Skeletal muscle tissue (tissue), 4 donors: ENCODE measurements around the gene CCDC28A. TPM values are rescaled to one million over a fixed set of nuclear protein-coding genes. Genes with fewer than 3 reads are reported as not detected.
A peak's percentile ranks its signal among the peaks of the same experiment; 100 is the strongest.

Experiments used
- H3K27ac ChIP-seq: one replicate; pipeline ENCODE4 v1.7.0; 2013; ENCODE audit warnings: mild to moderate bottlenecking, low read depth, low read length, inconsistent platforms
- H3K27me3 ChIP-seq, 3 donors: one replicate each; pipeline ENCODE4 v1.7.0; 2013; ENCODE audit warnings: low read length in 3 of 3; ENCODE audit not compliant: control insufficient read depth in 3 of 3, insufficient read depth in 3 of 3
- H3K36me3 ChIP-seq, 3 donors: one replicate each; pipeline ENCODE4 v1.7.0; 2013; ENCODE audit warnings: low read length in 3 of 3; ENCODE audit not compliant: control insufficient read depth in 3 of 3, insufficient read depth in 3 of 3
- H3K4me1 ChIP-seq, 3 donors: one replicate each; pipeline ENCODE4 v1.7.0; 2013; ENCODE audit warnings: low read length in 3 of 3, mild to moderate bottlenecking in 3 of 3; ENCODE audit not compliant: control insufficient read depth in 3 of 3, insufficient read depth in 3 of 3
- H3K4me3 ChIP-seq, 3 donors: one replicate each; pipeline ENCODE4 v1.7.0; 2013; ENCODE audit warnings: low read length in 3 of 3
- H3K9ac ChIP-seq, 3 donors: one replicate each; pipeline ENCODE4 v1.7.0; 2013; ENCODE audit warnings: low read length in 3 of 3, mild to moderate bottlenecking in 3 of 3, moderate library complexity in 2 of 3, low read depth in 1 of 3
- H3K9me3 ChIP-seq, 3 donors: one replicate each; pipeline ENCODE4 v1.7.0; 2013; ENCODE audit warnings: low read length in 3 of 3; ENCODE audit not compliant: control insufficient read depth in 3 of 3
- total RNA-seq: library from RNA; depleted of rRNA; stranded (reverse); fragments of >200 nt; gene quantifications from one replicate; pipeline ENCODE4 v1.2.3, GENCODE V29; 2014
- donor health status: Osteomylitis.

CCDC28A gene
- total RNA-seq, 1 donor from 2014 or later: 11.0 TPM

GRCh38 chr6:138757136-138757535 lies 16.4 kb upstream of the CCDC28A start:
- no peaks in the 10 kb centered on the region for H3K4me1 ChIP-seq
- no peaks in the 10 kb centered on the region for H3K36me3 ChIP-seq
- H3K9ac ChIP-seq: no peak overlapping the region
- no peaks in the 10 kb centered on the region for H3K27me3 ChIP-seq
- H3K27ac ChIP-seq: no peak overlapping the region
- H3K4me3 ChIP-seq: no peak overlapping the region
- no peaks in the 10 kb centered on the region for H3K9me3 ChIP-seq

- Histone ChIP-seq H3K9me3 (no peaks in the 10 kb centered on the region), H3K36me3 (no peaks in the 10 kb centered on the region), H3K4me3 (no peak overlapping the region), H3K4me1 (no peaks in the 10 kb centered on the region), H3K27me3 (no peaks in the 10 kb centered on the region), H3K9ac (no peak overlapping the region), H3K27ac (no peak overlapping the region)
These were observed 7.5 kb upstream of the CCDC28A start for GRCh38 chr6:138765896-138766655.

DNA sequence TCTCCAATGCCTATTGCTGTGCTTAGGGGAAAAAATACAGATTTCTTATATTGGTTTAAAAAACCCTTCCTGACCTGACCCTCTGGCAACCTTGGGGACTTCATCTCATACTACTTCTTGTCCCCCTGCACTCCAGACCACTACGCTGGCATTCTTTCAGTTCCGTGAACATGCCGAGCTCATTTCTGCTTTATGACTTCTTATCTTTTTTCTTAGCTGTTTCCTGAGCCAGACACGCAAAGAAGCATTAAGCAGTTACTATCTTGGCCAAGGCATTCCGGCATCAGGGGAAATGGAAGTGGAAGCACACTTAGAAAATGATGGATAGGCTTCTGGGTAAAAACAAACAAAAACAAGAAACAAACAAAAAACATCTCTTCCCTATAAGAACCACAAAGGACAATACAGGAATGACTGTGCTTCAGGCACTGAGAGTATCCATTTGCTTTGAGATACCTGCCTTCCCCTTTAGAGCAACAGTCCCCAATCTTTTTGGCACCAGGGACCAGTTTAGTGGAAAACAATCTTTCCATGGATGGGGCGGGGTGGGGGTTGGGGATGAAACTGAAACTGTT lies 4.4 kb upstream of the CCDC28A start:
- H3K4me3 ChIP-seq: no peak overlapping the region
- no peaks in the 10 kb centered on the region for H3K9me3 ChIP-seq
- H3K27ac ChIP-seq: no peak overlapping the region
- peaks cover 1 to 8% (median 7%) of the 10 kb centered on the region in 3 donors for H3K4me1 ChIP-seq
- H3K36me3 ChIP-seq: no peaks in the 10 kb centered on the region
- no peak overlapping the region for H3K9ac ChIP-seq
- H3K27me3 ChIP-seq: no peaks in the 10 kb centered on the region

DNA sequence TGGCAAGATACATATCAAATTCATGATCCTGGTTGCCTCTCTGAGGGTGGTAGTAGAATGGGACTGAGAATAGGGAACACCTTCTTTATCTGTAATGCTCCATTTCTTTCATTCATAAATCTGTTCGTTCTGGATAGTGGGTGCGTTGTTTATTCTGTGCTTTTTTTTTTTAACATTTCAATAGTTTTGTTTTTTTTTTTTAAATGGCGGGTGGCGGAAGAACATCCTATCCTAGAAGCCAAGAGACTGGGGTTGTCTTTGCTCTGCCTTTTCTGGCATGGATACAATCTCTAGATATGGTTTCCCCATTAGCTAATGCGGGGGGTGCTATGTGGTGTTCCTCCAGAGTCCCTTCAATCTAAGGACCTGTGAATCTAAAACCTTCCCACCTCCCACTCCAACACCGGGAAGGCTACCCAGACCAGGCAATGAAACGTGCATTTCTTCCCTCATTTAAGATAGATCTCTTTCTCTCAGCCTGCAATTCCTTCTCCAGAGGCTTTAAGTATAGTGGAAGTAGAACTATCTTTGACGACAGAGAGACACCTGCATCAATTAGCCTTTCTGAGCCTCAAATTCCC lies 883 bp upstream of the CCDC28A start:
- H3K4me1 ChIP-seq: peaks cover 7 to 13% (median 13%) of the 10 kb centered on the region in 3 donors
- peak overlapping the region; percentile 91 to 97 (median 94) for H3K9ac ChIP-seq
- no peaks in the 10 kb centered on the region for H3K9me3 ChIP-seq
- peaks cover 0 to 9% (median 6%) of the 10 kb centered on the region in 3 donors for H3K36me3 ChIP-seq
- peak overlapping the region; percentile 86 for H3K27ac ChIP-seq
- H3K27me3 ChIP-seq: no peaks in the 10 kb centered on the region
- peak overlapping the region; percentile 82 to 99 (median 97) for H3K4me3 ChIP-seq

GRCh38 chr6:138774370-138774769 lies 801 bp downstream of the CCDC28A start:
- Histone ChIP-seq H3K4me1 (peaks cover 7 to 13% (median 13%) of the 10 kb centered on the region in 3 donors), H3K4me3 (peak overlapping the region; percentile 82 to 99 (median 97)), H3K27ac (peak overlapping the region; percentile 86), H3K9me3 (no peaks in the 10 kb centered on the region), H3K36me3 (peaks cover 0 to 12% (median 9%) of the 10 kb centered on the region in 3 donors), H3K27me3 (no peaks in the 10 kb centered on the region), H3K9ac (peak overlapping the region; percentile 91 to 97 (median 94))

GRCh38 chr6:138776659-138777058 lies 3.1 kb downstream of the CCDC28A start:
- Histone ChIP-seq H3K4me3 (no peak overlapping the region), H3K27me3 (no peaks in the 10 kb centered on the region), H3K36me3 (peaks cover 5 to 23% (median 21%) of the 10 kb centered on the region in 3 donors), H3K9me3 (no peaks in the 10 kb centered on the region), H3K4me1 (peaks cover 7 to 13% (median 13%) of the 10 kb centered on the region in 3 donors), H3K9ac (no peak overlapping the region), H3K27ac (no peak overlapping the region)

GRCh38 chr6:138778331-138778730 lies 4.8 kb downstream of the CCDC28A start:
- Histone ChIP-seq H3K36me3 (peaks cover 7 to 34% (median 33%) of the 10 kb centered on the region in 3 donors), H3K4me1 (peaks cover 7 to 8% (median 7%) of the 10 kb centered on the region in 3 donors), H3K4me3 (no peak overlapping the region), H3K9me3 (no peaks in the 10 kb centered on the region), H3K27ac (no peak overlapping the region), H3K27me3 (no peaks in the 10 kb centered on the region), H3K9ac (no peak overlapping the region)

- Histone ChIP-seq H3K36me3 (peaks cover 16 to 41% (median 30%) of the 10 kb centered on the region in 3 donors), H3K4me3 (no peak overlapping the region), H3K27me3 (no peaks in the 10 kb centered on the region), H3K9me3 (no peaks in the 10 kb centered on the region), H3K4me1 (peaks cover 0 to 5% (median 3%) of the 10 kb centered on the region in 3 donors), H3K9ac (no peak overlapping the region), H3K27ac (no peak overlapping the region)
These were observed 8.7 kb downstream of the CCDC28A start for GRCh38 chr6:138782243-138782642.

DNA sequence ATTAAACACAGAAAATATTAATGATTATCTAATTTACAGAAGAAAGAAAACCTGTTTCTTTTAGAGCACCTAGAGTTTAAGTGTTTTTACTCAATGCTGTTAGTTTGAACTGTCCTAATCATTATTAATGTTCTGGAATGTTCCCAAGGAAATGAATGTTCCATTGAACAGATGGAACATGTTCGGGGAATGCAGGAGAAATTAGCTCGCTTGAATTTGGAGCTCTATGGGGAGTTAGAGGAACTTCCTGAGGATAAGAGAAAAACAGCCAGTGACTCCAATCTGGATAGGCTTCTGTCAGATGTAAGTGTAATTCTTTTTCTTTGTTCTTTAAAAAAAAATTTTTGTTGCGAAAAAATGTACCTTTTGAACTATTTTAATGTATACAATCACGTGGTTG lies 11.5 kb downstream of the CCDC28A start:
- no peaks in the 10 kb centered on the region for H3K27me3 ChIP-seq
- H3K9me3 ChIP-seq: no peaks in the 10 kb centered on the region
- peaks cover 20 to 45% (median 30%) of the 10 kb centered on the region in 3 donors for H3K36me3 ChIP-seq
- no peak overlapping the region for H3K9ac ChIP-seq
- H3K4me1 ChIP-seq: peaks cover 0 to 5% (median 3%) of the 10 kb centered on the region in 3 donors
- H3K4me3 ChIP-seq: no peak overlapping the region
- no peak overlapping the region for H3K27ac ChIP-seq

DNA sequence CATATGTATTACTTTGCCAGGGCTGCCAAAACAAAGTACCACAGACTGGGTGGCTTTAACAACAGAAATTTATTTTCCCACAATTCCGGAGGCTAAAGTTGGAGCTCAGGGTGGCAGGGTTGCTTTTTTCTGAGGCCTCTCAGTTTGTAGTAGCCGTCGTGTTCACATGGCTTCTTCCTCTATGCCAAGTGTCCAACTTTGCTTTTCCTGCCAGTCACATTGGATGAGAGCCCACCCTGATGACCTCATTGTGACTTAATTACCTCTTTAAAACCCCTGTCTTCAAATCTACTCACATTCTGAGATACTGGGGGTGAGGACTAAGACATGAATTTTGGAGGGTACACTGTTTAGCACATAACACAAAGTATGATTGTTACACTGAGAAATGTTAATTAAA lies 12.4 kb downstream of the CCDC28A start:
- Histone ChIP-seq H3K4me1 (peaks cover 0 to 5% (median 3%) of the 10 kb centered on the region in 3 donors), H3K36me3 (peaks cover 17 to 47% (median 33%) of the 10 kb centered on the region in 3 donors), H3K4me3 (no peak overlapping the region), H3K27ac (no peak overlapping the region), H3K9me3 (no peaks in the 10 kb centered on the region), H3K9ac (no peak overlapping the region), H3K27me3 (no peaks in the 10 kb centered on the region)
